ENCODE data around the gene B4GALT6. TPM values are rescaled to one million over a fixed set of nuclear protein-coding genes. Genes with fewer than 3 reads are reported as not detected.

Gene B4GALT6
- total RNA-seq, 1 donor from 2014 or later, result 3.8 TPM

DNA sequence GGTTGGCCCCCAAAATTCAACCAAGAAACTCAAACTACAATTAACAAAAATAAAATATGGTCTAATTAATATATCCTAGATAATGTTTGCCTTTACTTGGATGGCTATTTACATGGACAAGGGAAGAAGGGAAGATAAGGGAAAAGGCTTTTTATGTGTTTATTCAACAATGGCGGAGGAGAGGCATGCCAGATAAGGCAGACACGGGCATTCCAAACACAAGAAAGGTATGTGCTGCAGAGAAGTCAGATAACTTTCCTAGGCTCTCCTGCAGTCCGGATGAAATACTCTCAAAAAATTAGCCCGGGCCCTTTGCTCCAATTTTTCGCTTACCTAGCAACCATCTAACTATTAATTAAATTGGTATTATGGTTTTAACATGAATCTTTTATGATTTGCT, 97.8 kb downstream of the B4GALT6 start:
- TF ChIP-seq CTCF (IDR thresholded peaks at IDR 0.05), result no peak
- ChIA-PET CTCF (no interaction called here), POLR2A (no interaction called here)
- intact Hi-C loops (cut with micrococcal nuclease), result no loop called here
- no peak overlapping the region for H3K4me3 Mint-ChIP-seq
- no peak for ATAC-seq (ENCODE audit: low read depth)
- no peaks in the 10 kb centered on the region for H3K4me1 Mint-ChIP-seq
- H3K36me3 Mint-ChIP-seq (ENCODE audit: low read depth), result no peaks in the 10 kb centered on the region
- H3K27ac Mint-ChIP-seq, result no peak overlapping the region
- no peaks in the 10 kb centered on the region for H3K9me3 Mint-ChIP-seq
- DNase-seq, result no peak
- H3K27me3 Mint-ChIP-seq, result no peaks in the 10 kb centered on the region

GRCh38 chr18:31585991-31586390, 98.4 kb downstream of the B4GALT6 start:
- Mint-ChIP-seq H3K9me3 (no peaks in the 10 kb centered on the region), H3K27ac (no peak overlapping the region), H3K4me3 (no peak overlapping the region), H3K36me3 (ENCODE audit: low read depth) (no peaks in the 10 kb centered on the region), H3K4me1 (no peaks in the 10 kb centered on the region), H3K27me3 (no peaks in the 10 kb centered on the region)
- DNase-seq (no peak), ATAC-seq (ENCODE audit: low read depth) (no peak)
- TF ChIP-seq CTCF (IDR thresholded peaks at IDR 0.05), result no peak
- ChIA-PET CTCF (no interaction called here), POLR2A (no interaction called here)
- intact Hi-C loops (cut with micrococcal nuclease), result no loop called here

DNA sequence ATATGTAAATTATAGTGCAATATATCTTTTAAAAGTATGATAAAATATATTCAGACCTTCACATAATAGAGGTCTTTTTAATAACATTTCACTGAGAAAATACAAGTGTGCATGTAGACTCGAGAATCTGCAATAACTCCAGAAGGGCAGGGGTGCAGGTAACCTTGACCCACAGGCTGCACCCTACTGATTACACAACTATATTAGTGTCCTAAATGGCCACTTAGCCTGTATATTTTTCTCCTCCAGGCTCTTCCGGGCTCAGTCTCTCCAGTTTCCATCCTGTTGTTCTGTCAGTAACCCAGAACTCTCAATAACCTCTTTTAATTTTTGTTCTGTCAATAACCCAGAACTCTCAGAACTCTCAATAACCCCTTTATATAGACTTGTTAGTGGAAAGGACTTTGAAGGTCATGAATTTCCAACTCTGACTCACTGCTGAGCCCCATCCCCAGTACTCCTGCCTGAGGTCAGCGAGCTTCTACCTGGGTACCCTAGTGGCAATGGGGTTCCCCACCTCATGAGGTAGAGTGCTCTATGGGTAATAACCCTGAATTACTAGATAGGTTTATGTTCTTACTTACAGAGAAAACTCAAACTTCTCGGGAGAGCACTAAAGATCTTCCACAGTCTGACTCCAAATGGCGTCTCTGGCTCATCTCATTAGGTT, 101.1 kb downstream of the B4GALT6 start:
- Mint-ChIP-seq H3K36me3 (ENCODE audit: low read depth) (no peaks in the 10 kb centered on the region), H3K27ac (no peak overlapping the region), H3K4me3 (no peak overlapping the region), H3K4me1 (no peaks in the 10 kb centered on the region), H3K27me3 (no peaks in the 10 kb centered on the region), H3K9me3 (no peaks in the 10 kb centered on the region)
- ChIA-PET CTCF (no interaction called here), POLR2A (no interaction called here)
- DNase-seq (no peak), ATAC-seq (ENCODE audit: low read depth) (no peak)
- intact Hi-C loops (cut with micrococcal nuclease), result no loop called here
- no peak for TF ChIP-seq CTCF (IDR thresholded peaks at IDR 0.05)

- ATAC-seq (ENCODE audit: low read depth) (no peak), DNase-seq (no peak)
- no peaks in the 10 kb centered on the region for H3K27me3 Mint-ChIP-seq
- no peaks in the 10 kb centered on the region for H3K4me1 Mint-ChIP-seq
- no peak overlapping the region for H3K4me3 Mint-ChIP-seq
- no peak overlapping the region for H3K27ac Mint-ChIP-seq
- CTCF ChIA-PET, result no interaction called here
- POLR2A ChIA-PET, result no interaction called here
- no peaks in the 10 kb centered on the region for H3K36me3 Mint-ChIP-seq (ENCODE audit: low read depth)
- intact Hi-C loops (cut with micrococcal nuclease), result no loop called here
- no peaks in the 10 kb centered on the region for H3K9me3 Mint-ChIP-seq
- TF ChIP-seq CTCF (IDR thresholded peaks at IDR 0.05), result no peak
These were observed 102.7 kb downstream of the B4GALT6 start for GRCh38 chr18:31581498-31582197.

GRCh38 chr18:31579375-31579774, 105.0 kb downstream of the B4GALT6 start:
- H3K4me1 Mint-ChIP-seq, result no peaks in the 10 kb centered on the region
- TF ChIP-seq CTCF (IDR thresholded peaks at IDR 0.05), result no peak
- no peaks in the 10 kb centered on the region for H3K36me3 Mint-ChIP-seq (ENCODE audit: low read depth)
- no peak overlapping the region for H3K4me3 Mint-ChIP-seq
- intact Hi-C loops (cut with micrococcal nuclease), result no loop called here
- no peaks in the 10 kb centered on the region for H3K9me3 Mint-ChIP-seq
- POLR2A ChIA-PET, result no interaction called here
- CTCF ChIA-PET, result no interaction called here
- no peak overlapping the region for H3K27ac Mint-ChIP-seq
- no peak for ATAC-seq (ENCODE audit: low read depth)
- no peaks in the 10 kb centered on the region for H3K27me3 Mint-ChIP-seq
- no peak for DNase-seq

Measured in activated B cell treated with CpG ODN at 0.5 μM for 24 hours (primary cell).